ENCODE results near the gene BCAT1.
"Not testable (repeated sequence)": the region's sequence is repeated elsewhere in the genome, so short reads cannot be mapped to it uniquely, and the experiment has no call there.

BCAT1 gene

GRCh38 chr12:24899503-24900075 lies 49.3 kb downstream of the BCAT1 start:
- no peak for DNase-seq (ENCODE audit: low read depth in 2 of 2)

GRCh38 chr12:24898606-24899005 lies 50.3 kb downstream of the BCAT1 start:
- DNase-seq (ENCODE audit: low read depth in 2 of 2), result no peak

- no peak for DNase-seq (ENCODE audit: low read depth in 2 of 2)
Measured at GRCh38 chr12:24898185-24898584, 50.7 kb downstream of the BCAT1 start.

- no peak for DNase-seq (ENCODE audit: low read depth in 2 of 2)
Measured at GRCh38 chr12:24896171-24896570, 52.7 kb downstream of the BCAT1 start.

DNA sequence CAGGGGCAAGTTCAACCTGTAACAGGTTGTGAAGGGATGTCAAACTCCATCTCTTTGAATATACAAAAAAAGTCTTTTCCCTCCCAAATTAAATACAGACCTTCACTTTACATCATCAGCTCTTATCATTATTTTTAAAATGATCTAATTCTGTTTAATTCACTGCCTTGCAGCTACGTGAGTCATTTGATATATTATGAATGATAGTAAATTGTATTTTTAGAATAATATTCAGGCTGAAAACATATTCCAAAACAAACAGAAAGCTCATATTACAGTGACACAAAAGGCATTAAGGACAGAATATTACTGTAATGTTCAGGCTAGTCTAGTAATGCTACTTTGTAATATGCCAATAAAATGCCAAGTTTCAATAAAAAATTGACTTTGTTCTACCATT lies 53.3 kb downstream of the BCAT1 start:
- DNase-seq (ENCODE audit: low read depth in 2 of 2), result no peak

GRCh38 chr12:24894879-24895278 lies 54.0 kb downstream of the BCAT1 start:
- DNase-seq (ENCODE audit: low read depth in 2 of 2), result no peak

GRCh38 chr12:24890048-24890803 lies 58.7 kb downstream of the BCAT1 start:
- no peak for DNase-seq (ENCODE audit: low read depth in 2 of 2)

DNA sequence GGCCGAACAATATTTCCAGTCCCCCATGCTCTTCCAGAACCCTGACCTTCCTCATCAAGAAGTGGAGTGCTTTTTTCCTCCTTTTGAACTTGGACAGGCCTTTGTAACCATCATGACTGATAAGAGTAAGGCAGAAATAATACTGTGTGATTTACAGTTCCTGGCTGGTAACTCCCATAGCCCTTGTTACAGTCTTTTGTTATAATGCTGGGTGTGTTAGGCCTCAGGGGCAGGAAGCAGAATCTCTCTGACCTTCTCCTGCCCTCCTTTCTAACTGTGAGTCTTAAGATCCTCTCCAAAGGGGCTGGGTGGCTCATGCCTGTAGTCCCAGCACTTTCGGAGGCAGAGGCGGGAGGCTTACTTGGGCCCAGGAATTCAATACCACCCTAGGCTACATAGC lies 59.5 kb downstream of the BCAT1 start:
- DNase-seq (ENCODE audit: low read depth in 2 of 2), result no peak

- DNase-seq (ENCODE audit: low read depth in 2 of 2), result no peak
Measured at GRCh38 chr12:24888813-24889212, 60.1 kb downstream of the BCAT1 start.

DNA sequence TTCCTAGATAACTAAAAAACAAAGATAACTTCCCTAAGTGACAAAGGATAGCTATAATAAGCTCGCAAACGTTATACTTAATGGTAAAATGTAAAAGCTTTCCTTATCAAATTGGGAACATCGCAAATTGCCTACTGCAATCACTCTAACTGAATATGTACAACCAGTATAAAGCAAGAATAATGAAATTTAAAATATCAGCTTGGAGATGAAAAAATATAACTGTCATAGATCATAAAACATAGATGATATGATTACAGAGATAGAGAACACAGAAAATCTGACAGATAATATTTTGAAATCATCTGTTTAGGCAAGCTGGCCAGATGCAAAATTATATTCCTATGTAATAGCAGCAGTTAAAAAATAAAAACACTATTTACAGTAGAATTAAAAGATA lies 64.0 kb downstream of the BCAT1 start:
- DNase-seq (ENCODE audit: low read depth in 2 of 2), result no peak

GRCh38 chr12:24881724-24882371 lies 67.1 kb downstream of the BCAT1 start:
- DNase-seq (ENCODE audit: low read depth in 2 of 2), result no peak

DNA sequence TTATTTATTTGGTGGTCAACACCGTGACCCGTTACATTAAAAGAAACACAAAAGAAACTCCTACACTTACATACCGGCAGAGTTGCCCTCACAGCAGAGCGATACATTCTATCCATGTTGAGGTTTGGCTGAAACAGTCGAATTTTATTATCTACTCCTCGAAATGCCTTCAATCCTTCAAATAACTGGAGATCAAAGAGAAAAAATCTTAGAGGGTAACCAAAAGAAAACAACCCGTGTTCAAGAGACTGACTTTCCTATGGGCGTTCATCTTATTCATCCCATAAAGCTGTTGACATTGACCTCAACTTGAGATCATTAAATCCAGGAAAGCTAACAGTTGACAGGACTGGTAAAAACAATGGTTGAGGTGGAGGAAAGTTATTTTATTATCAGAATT lies 67.7 kb downstream of the BCAT1 start:
- DNase-seq (ENCODE audit: low read depth in 2 of 2), result no peak

DNA sequence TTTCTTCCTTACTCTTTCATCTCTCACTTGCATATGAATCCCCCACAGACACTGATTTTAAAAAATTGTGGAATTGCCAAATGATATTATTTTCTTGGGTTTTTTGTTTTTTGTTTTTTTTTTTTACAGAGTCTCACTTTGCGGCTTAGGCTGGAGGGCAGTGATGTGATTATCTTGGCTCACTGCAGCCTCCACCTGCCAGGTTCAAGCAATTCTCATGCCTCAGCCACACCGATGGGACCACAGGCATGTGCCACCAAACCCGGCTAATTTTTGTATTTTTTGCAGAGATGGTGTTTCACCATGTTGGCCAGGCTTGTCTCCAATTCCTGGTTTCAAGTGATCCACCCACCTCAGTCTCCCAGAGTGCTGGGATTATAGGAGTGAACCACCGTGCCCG lies 68.2 kb downstream of the BCAT1 start:
- DNase-seq (ENCODE audit: low read depth in 2 of 2), result no peak

DNA sequence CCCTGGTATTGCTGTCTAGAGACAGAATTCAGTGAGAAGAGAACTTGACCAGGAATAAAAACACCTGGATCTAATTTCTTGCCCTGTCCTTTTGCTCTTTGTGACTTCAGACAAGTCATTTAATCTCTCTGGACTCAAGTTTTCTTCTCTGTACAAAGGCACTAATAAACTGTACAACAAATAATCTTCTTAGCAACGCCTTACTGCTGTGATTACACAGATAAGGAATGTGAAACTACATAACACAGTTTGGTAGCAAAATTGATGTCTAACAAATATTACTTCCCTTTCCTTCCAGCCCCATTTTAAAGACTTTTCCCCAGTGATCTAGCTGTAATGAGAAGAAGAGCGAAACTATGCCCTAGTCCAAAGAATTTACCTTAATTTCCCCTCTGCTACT lies 69.3 kb downstream of the BCAT1 start:
- no peak for DNase-seq (ENCODE audit: low read depth in 2 of 2)

- DNase-seq (ENCODE audit: low read depth in 2 of 2), result no peak
Measured at GRCh38 chr12:24875014-24875413, 73.9 kb downstream of the BCAT1 start.

GRCh38 chr12:24872211-24872610 lies 76.7 kb downstream of the BCAT1 start:
- no peak for DNase-seq (ENCODE audit: low read depth in 2 of 2)

DNA sequence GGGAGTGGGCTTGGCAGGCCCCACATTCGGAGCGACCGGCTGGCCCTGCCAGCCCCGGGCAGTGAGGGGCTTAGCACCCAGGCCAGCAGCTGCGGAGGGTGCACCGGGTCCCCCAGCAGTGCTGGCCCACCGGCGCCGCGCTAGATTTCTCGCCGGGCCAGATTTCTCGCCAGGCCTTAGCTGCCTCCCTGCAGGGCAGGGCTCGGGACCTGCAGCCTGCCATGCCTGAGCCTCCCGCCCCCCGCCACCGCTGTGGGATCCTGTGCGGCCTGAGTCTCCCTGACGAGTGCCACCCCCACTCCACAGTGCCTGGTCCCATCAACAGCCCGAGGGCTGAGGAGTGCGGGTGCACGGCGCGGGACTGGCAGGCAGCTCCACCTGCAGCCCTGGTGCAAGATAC lies 82.8 kb downstream of the BCAT1 start:
- not testable (repeated sequence) for DNase-seq (ENCODE audit: low read depth in 2 of 2)

DNA sequence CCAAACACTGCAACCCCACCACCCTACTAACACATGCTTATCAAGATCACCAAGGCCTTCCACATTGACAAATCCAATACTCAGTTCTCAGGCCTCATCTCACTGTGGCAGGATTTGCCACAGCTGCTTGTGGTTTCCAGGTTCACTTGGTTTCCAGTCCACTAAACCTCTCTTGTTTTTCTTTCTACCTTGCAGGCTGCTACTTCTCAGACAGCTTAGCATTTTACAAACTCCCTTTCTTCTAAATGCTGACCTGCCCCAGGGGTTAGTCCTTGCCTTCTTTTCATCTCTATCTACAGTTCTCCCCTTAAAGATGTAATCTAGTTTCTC lies 84.1 kb downstream of the BCAT1 start:
- no peak for DNase-seq (ENCODE audit: low read depth in 2 of 2)

DNA sequence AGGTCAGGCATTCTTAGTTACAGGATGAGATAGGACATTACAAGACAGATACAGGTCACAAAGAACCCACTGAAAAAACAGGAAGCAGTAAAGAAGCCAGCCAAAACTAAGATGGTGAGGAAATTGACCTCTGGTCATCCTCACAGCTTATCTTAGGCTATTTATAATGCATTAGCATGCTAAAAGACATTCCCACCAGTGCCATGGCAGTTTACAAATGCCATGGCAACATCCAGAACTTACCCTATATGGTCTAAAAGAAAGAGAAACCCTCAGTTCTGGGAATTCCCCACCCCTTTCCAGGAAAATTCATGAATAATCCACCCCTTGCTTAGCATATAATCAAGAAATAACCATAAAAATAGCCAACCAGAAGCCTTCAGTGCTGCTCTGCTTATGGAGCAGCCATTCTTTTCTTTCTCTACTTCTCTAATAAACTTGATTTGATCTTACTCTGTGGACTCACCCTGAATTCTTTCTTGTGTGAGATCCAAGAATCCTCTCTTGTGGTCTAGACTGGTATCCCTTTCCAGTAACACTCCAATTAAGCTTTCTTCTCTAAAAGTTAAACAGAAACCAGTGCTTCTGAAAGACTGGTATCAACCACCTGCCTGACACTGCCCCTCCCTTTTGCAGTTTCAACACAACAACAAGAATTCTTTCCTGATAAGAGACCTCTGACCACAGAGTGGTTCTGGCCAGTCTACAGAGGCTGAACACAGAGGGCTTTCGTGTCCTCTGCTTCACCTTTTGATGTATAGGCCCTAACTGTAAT lies 86.9 kb downstream of the BCAT1 start:
- DNase-seq (ENCODE audit: low read depth in 2 of 2), result no peak

DNA sequence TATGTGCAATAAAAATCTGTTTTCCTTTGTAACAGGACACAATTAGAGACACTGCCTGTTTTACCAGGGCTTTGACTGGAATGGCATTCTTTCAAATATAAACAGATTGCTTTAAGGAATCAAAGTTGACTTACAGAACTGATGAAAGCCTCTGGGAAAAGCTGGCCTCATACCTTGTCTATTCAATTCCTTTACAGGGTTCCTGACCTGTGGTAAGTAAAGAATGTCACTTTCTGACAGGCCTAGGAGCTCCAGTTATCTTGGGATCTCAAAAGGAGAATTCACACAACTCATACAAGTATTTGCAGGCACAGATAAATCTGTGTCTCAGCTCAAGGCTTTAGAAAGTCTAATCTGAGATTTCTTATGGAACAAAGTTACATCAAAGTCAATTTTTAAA lies 88.4 kb downstream of the BCAT1 start:
- no peak for DNase-seq (ENCODE audit: low read depth in 2 of 2)

GRCh38 chr12:24856541-24856940 lies 92.4 kb downstream of the BCAT1 start:
- DNase-seq (ENCODE audit: low read depth in 2 of 2), result no peak

- DNase-seq (ENCODE audit: low read depth in 2 of 2), result no peak
Measured at GRCh38 chr12:24854908-24855307, 94.0 kb downstream of the BCAT1 start.

DNA sequence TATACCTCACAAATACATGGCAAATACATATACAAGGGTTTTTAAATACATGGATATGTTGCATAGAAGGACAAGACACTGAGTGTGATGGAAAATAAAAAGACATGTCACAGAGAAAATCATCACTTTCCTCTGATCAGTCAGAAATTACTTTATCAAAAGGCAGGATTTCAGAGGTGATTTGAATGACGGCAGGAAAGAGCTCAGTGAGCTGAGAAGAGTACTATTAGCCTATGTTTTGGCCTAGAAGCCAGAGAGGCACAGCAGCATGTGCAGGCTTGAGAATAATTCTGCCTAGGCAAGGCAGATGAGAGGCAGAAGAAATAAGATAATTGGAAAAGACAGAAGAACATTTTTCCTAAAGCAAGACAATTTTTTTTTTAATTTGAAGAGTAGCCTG lies 94.9 kb downstream of the BCAT1 start:
- no peak for DNase-seq (ENCODE audit: low read depth in 2 of 2)
